SK-N-SH (cell line): Measurements from ENCODE around the gene KCNN3.

ENCODE experiments used
- CTCF ChIP-seq: fragments of 200-600 bp; sonication (generic); IDR thresholded peaks from 2 replicates; pipeline ENCODE4 v1.6.1; 2017; ENCODE audit warnings: antibody characterized with exemption, mild to moderate bottlenecking, moderate library complexity
- EP300 ChIP-seq, 2 experiments: IDR thresholded peaks; 2 replicates each; pipeline versions ENCODE4 v1.4.0 to v1.6.1; 2012; ENCODE audit warnings: borderline replicate concordance in 1 of 2, low read depth in 1 of 2, low read length in 1 of 2
- EZH2phosphoT487 ChIP-seq: fragments of 200-600 bp; sonication (generic); IDR thresholded peaks from 2 replicates; pipeline ENCODE4 v1.6.1; 2017; ENCODE audit warnings: low read depth, mixed run types, mild to moderate bottlenecking, antibody characterized with exemption, moderate library complexity, borderline replicate concordance
- FOXM1 ChIP-seq: IDR thresholded peaks from 2 replicates; pipeline ENCODE4 v1.4.0; 2012; ENCODE audit warnings: low read depth, mild to moderate bottlenecking
- IRF3 ChIP-seq: fragments of 150-350 bp; IDR thresholded peaks from 2 replicates; pipeline ENCODE4 v1.6.1; 2016; ENCODE audit warnings: mild to moderate bottlenecking, low read depth, low read length
- NRF1 ChIP-seq: IDR thresholded peaks from 2 replicates; pipeline ENCODE4 v1.6.1; 2012; ENCODE audit warnings: low read depth, mild to moderate bottlenecking, low read length
- PBX3 ChIP-seq: IDR thresholded peaks from 2 replicates; pipeline ENCODE4; 2012
- POLR2AphosphoS5 ChIP-seq: IDR thresholded peaks from 2 replicates; pipeline ENCODE4 v1.6.1; 2012; ENCODE audit warnings: low read depth, low read length
- RFX5 ChIP-seq: IDR thresholded peaks from 2 replicates; pipeline ENCODE4 v1.6.1; 2012; ENCODE audit warnings: mild to moderate bottlenecking, improper control_type of control experiment, low read length
- USF2 ChIP-seq: fragments of 150-350 bp; IDR thresholded peaks from 2 replicates; pipeline ENCODE4 v1.6.1; 2017; ENCODE audit warnings: antibody characterized with exemption, low read length, low read depth, borderline replicate concordance
- YY1 ChIP-seq: IDR thresholded peaks from 2 replicates; pipeline ENCODE4 v1.4.0; 2012; ENCODE audit warnings: low read depth, mild to moderate bottlenecking

DNA sequence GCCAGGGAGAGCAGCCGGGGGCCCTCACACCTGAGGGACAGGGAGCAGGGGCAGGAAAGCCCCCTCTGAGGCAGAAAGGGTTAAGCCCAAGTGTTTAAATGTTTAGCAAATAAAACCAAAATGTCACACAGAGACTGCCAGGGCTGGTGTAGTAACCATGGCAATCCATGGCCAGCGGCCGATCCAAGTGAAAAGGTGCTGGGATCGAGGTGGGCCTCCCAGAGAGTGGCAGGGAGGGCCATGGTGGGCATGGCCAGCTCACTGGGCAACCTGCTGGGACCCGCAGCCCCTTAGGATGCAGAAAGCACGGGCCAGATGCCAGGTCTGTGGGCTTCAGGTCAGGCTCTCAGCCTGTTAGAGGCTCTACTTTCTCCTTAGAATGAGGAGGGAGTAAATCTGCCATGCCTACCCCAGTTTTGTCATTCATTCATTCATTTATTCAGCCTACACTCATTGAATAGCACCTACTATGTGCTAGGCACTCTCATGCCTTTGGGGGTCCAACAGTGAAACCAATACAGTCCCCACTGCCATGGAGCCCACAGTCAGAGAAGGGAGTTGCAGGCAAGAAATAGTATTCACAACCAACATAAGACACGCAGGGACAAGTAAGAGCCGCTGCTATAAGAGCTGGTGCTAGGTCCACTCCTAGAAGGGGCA, 56.1 kb downstream of the KCNN3 start:
- TF ChIP-seq FOXM1 (no peak), PBX3 (no peak), POLR2AphosphoS5 (no peak), CTCF (no peak), RFX5 (no peak), NRF1 (no peak), EZH2phosphoT487 (no peak), IRF3 (no peak), USF2 (no peak), EP300 (IDR thresholded peaks at IDR 0.05; ENCODE audit: borderline replicate concordance in 1 of 2, low read depth in 1 of 2, low read length in 1 of 2) (no peak), YY1 (no peak)
